ENCODE results near the gene SLC7A1. TPM values are rescaled to one million over a fixed set of nuclear protein-coding genes. Genes with fewer than 3 reads are reported as not detected.

The SLC7A1 gene
- total RNA-seq, 1 experiment from 2014 or later, result 9.8 TPM

GRCh38 chr13:29537736-29538651, 57.5 kb downstream of the SLC7A1 start:
- DNase-seq (ENCODE audit: low spot score), result no peak
- in situ Hi-C loops (cut with HindIII; ENCODE audit: low sequenced_read_pairs), result no loop called here

- in situ Hi-C loops (cut with HindIII; ENCODE audit: low sequenced_read_pairs), result no loop called here
- DNase-seq (ENCODE audit: low spot score), result no peak
These were observed 58.6 kb downstream of the SLC7A1 start for GRCh38 chr13:29536853-29537252.

GRCh38 chr13:29535663-29536655, 59.5 kb downstream of the SLC7A1 start:
- no peak for DNase-seq (ENCODE audit: low spot score)
- in situ Hi-C loops (cut with HindIII; ENCODE audit: low sequenced_read_pairs), result no loop called here

DNA sequence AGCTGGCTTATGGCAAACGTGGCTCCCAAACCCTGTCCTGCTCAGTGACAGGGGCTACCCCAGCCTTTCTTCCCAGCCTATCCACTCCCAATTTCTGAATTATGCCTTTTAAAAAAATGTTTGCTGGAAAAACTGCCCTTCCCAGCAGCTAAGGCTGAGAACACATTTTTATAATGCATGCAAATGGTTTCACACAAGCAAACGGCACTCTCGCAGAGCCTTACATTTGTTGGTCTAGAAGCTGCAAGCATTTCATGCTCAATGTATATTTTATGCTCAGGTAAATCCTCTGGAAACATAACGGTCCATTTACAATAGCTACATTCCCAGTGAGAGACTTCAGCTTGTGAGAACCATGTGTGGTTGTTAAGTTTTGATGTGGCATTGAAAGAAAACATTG, 61.4 kb downstream of the SLC7A1 start:
- no peak for DNase-seq (ENCODE audit: low spot score)
- in situ Hi-C loops (cut with HindIII; ENCODE audit: low sequenced_read_pairs), result no loop called here

DNA sequence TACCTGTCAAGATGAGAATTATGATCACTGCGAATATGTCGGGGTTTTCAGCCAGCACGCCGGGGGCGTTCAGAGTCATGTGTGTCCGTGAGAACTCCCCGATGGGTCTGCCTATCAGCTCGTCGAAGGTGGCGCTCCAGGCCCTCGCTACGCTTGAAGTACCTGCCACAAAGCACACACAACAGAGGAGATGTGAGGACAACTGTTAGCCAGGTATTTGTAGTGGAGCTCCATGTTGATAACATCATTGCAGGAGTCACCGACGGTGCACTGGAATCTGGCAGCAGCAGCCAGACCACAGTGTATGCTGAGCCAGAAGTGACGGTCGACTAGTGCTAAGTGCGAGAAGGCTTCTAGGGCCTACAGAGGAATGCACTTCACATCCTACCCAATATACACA, 62.7 kb downstream of the SLC7A1 start:
- DNase-seq (ENCODE audit: low spot score), result no peak
- in situ Hi-C loops (cut with HindIII; ENCODE audit: low sequenced_read_pairs), result no loop called here

GRCh38 chr13:29532116-29532515, 63.4 kb downstream of the SLC7A1 start:
- in situ Hi-C loops (cut with HindIII; ENCODE audit: low sequenced_read_pairs), result no loop called here
- no peak for DNase-seq (ENCODE audit: low spot score)

DNA sequence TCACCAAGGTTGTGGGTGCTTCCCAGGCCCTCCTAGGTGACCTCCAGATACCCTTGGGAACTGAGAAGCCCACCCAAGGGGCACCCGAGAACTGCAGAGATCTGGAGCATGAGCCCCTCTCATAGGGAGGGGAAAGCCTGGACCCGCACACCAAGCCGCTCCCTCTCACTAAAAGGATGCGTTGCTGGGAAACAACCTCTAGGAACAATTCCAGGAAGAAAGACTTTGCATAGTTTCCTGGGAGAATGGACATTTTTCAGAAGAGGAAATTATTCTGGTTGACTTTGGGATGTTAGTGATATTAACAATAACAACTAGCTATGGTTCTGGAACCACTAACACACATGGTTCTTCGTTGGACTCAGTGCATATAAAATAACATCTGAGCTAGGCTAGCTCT, 64.6 kb downstream of the SLC7A1 start:
- DNase-seq (ENCODE audit: low spot score), result no peak
- in situ Hi-C loops (cut with HindIII; ENCODE audit: low sequenced_read_pairs), result no loop called here

- no peak for DNase-seq (ENCODE audit: low spot score)
- in situ Hi-C loops (cut with HindIII; ENCODE audit: low sequenced_read_pairs), result no loop called here
These were observed 65.7 kb downstream of the SLC7A1 start for GRCh38 chr13:29529754-29530153.

- in situ Hi-C loops (cut with HindIII; ENCODE audit: low sequenced_read_pairs), result no loop called here
- no peak for DNase-seq (ENCODE audit: low spot score)
These were observed 67.6 kb downstream of the SLC7A1 start for GRCh38 chr13:29527916-29528315.

DNA sequence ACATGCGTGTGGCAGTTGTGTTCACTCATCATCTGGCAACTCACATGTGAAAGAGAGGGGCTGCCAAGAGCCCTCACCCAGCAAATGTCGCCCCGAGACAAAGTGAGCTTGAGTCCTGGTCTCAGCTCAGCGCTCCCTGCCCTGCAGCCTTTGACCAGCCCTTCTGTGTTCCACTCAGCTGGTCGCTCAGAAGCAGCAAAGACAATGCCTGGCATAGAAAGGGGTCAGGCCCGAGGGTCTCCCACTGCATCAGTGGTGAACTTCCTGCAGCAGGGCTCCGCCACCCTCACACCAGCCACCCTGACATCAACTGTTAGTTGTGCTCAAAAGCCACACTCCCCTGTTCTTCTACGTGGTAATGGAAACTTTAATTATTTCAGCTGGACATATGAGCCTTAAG, 68.0 kb downstream of the SLC7A1 start:
- DNase-seq (ENCODE audit: low spot score), result no peak

GRCh38 chr13:29526741-29527140, 68.7 kb downstream of the SLC7A1 start:
- in situ Hi-C loops (cut with HindIII; ENCODE audit: low sequenced_read_pairs), result no loop called here
- no peak for DNase-seq (ENCODE audit: low spot score)

More for the DNA sequence above, 68.0 kb downstream of the SLC7A1 start:
- in situ Hi-C loops (cut with HindIII; ENCODE audit: low sequenced_read_pairs), result no loop called here

DNA sequence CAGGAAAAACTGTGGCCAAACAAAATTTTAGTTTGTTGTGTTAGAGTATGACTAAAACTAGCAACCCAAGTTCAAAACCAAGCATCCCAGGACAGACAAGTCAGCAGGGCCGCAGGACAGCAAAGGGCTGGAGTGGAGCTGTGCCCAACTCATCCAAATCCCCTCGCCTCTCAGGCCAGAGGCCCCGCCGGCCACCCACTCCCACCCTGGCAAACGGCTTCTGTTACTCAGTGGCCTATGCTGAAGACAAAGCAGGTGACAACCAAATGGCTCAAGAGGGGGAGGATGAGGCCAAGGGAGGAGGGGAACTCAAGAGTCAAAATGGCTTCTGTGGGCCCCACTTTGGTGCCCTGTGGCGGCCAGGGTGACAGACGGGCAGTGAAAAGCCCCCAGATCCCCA, 69.7 kb downstream of the SLC7A1 start:
- in situ Hi-C loops (cut with HindIII; ENCODE audit: low sequenced_read_pairs), result no loop called here

GRCh38 chr13:29524641-29525040, 70.8 kb downstream of the SLC7A1 start:
- in situ Hi-C loops (cut with HindIII; ENCODE audit: low sequenced_read_pairs), result no loop called here
- DNase-seq (ENCODE audit: low spot score), result no peak

More for the DNA sequence above, 69.7 kb downstream of the SLC7A1 start:
- no peak for DNase-seq (ENCODE audit: low spot score)

- in situ Hi-C loops (cut with HindIII; ENCODE audit: low sequenced_read_pairs), result no loop called here
- peak; percentile 43 for DNase-seq (ENCODE audit: low spot score)
These were observed 71.3 kb downstream of the SLC7A1 start for GRCh38 chr13:29524176-29524575.

DNA sequence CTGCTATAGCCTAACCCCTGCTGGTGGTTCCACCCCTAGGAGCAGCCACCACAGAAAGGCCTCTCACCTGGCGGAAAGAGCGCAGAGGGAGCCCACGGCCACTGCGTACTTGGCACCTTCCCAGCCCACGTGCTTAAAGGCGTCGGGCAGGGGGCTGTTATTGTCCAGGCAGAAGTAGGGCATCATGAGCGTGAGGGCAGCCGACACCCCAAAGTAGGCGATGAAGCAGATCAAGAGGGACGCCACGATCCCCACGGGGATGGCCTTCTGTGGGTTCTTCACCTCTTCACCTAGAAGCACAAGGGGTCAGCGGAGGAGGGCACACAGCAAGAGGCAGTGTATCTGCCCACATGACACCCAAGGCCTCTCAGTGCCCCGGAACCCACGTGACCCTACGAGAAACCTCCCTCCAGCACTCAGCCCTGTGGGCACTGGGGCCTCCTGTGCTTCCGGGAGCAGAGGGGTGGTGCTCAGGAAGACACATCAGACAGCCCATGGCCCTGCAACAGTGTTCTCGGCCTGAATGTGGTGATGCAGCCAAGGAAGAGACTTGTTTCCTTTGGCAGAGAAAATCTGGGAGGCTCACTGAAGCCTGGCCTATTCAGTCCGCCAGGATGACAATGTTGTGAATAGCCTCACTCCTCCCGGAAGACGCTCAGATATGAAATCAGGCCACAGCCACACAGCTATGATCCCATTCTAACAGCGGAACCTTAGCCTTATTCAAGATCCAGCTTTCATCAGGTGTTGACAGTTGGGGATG, 72.1 kb downstream of the SLC7A1 start:
- in situ Hi-C loops (cut with HindIII; ENCODE audit: low sequenced_read_pairs), result no loop called here
- DNase-seq (ENCODE audit: low spot score), result peak; percentile 25

DNA sequence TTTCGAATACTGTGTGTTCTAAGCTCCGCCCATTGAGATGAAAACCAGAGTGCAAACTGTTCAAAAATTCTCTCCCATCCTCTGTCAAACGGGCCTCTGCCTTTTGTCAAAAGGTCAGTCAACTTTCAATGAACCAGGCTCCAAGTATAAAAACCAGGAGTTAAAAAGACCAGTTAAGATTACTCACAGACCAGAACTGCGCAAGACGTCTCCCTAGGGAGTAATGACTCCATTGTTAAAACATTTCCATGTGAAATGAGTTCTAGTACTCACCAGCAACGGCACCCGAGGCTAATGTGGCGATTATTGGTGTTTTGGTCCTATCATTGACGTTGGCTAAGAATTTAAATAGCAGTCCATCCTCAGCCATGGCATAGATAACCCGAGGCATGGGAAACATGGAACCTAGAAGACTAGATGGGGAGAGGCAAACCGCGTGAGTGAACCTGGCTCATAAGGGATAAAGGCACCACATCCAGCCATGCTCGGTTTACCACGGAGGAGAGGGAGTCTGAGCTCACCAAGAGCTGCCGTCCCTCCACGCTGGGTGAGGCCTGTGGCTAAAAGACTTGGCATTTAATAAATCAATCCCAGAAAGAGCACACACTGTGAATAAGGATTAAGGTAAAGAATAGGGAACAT, 73.3 kb downstream of the SLC7A1 start:
- no peak for DNase-seq (ENCODE audit: low spot score)
- in situ Hi-C loops (cut with HindIII; ENCODE audit: low sequenced_read_pairs), result no loop called here

DNA sequence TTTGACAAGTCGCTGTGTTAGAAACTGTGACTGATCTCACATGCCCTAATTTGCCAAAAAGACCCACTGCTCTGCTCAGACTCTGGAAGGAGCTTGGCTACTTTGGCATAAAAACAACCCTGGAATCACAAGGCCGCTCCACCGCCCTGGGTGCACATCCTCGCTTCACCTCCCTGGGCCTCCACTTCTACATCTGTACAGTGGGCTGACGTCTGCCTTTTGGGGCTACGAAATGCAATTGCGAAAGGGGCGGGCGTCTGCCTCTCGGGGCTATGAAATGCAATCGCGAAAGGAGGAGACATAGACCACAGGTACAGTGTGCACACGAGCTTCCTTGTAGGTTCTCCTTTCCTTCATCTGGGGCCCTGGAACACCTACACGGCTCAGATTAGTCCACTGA, 74.2 kb downstream of the SLC7A1 start:
- DNase-seq (ENCODE audit: low spot score), result no peak
- in situ Hi-C loops (cut with HindIII; ENCODE audit: low sequenced_read_pairs), result no loop called here

DNA sequence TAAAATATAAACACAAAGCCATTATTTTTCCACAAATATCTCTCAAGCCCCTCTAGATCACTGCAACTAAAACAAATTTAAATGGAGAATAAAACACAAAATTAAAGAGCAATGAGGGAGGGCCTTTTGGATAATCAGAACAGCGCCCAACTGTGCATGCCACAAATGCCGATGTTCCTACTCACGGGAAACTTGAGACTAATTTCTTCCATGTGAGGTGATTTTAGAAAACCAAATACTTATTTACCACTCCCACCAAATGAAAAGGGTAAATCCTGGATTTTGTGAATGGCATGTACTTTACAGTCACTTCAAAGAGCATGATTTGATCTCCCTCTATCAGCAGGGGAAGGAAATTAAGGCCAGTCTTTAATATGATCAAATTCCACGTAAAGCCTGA, 74.8 kb downstream of the SLC7A1 start:
- in situ Hi-C loops (cut with HindIII; ENCODE audit: low sequenced_read_pairs), result no loop called here
- no peak for DNase-seq (ENCODE audit: low spot score)

- DNase-seq (ENCODE audit: low spot score), result no peak
- in situ Hi-C loops (cut with HindIII; ENCODE audit: low sequenced_read_pairs), result no loop called here
These were observed 75.6 kb downstream of the SLC7A1 start for GRCh38 chr13:29519921-29520320.
